Pons (tissue), 1 donor: ENCODE results near the gene PRKCA.
"Not testable (repeated sequence)": the region's sequence is repeated elsewhere in the genome, so short reads cannot be mapped to it uniquely, and the experiment has no call there.

Experiments used
- DNase-seq: peaks from one replicate; pipeline ENCODE4 v3.0.0-alpha.2; 2016; ENCODE audit warnings: low spot score

The PRKCA gene

GRCh38 chr17:66489576-66489975, 187.2 kb downstream of the PRKCA start:
- not testable (repeated sequence) for DNase-seq

- DNase-seq = no peak
Measured at GRCh38 chr17:66491213-66491612, 188.8 kb downstream of the PRKCA start.

GRCh38 chr17:66491665-66492064, 189.3 kb downstream of the PRKCA start:
- no peak for DNase-seq

- DNase-seq = no peak
Measured at GRCh38 chr17:66492080-66492479, 189.7 kb downstream of the PRKCA start.

GRCh38 chr17:66492561-66493005, 190.2 kb downstream of the PRKCA start:
- no peak for DNase-seq

- DNase-seq = no peak
Measured at GRCh38 chr17:66493283-66494019, 191.0 kb downstream of the PRKCA start.

GRCh38 chr17:66494023-66494803, 191.8 kb downstream of the PRKCA start:
- no peak for DNase-seq

- DNase-seq = no peak
Measured at GRCh38 chr17:66495035-66495434, 192.6 kb downstream of the PRKCA start.

GRCh38 chr17:66496306-66496705, 193.9 kb downstream of the PRKCA start:
- DNase-seq = no peak

GRCh38 chr17:66498580-66498979, 196.2 kb downstream of the PRKCA start:
- DNase-seq = no peak

GRCh38 chr17:66506641-66507040, 204.2 kb downstream of the PRKCA start:
- DNase-seq = no peak

GRCh38 chr17:66507103-66507923, 204.9 kb downstream of the PRKCA start:
- peak; percentile 55 for DNase-seq

- no peak for DNase-seq
Measured at GRCh38 chr17:66507982-66508760, 205.8 kb downstream of the PRKCA start.

- no peak for DNase-seq
Measured at GRCh38 chr17:66508896-66509844, 206.8 kb downstream of the PRKCA start.

GRCh38 chr17:66509926-66510325, 207.5 kb downstream of the PRKCA start:
- no peak for DNase-seq

GRCh38 chr17:66511135-66511534, 208.7 kb downstream of the PRKCA start:
- DNase-seq = no peak

GRCh38 chr17:66514227-66514806, 211.9 kb downstream of the PRKCA start:
- no peak for DNase-seq

- no peak for DNase-seq
Measured at GRCh38 chr17:66515974-66516373, 213.6 kb downstream of the PRKCA start.

- DNase-seq = no peak
Measured at GRCh38 chr17:66517336-66518009, 215.1 kb downstream of the PRKCA start.

GRCh38 chr17:66518108-66518507, 215.7 kb downstream of the PRKCA start:
- no peak for DNase-seq
